Endothelial cell of umbilical vein (primary cell): ENCODE data around the gene KLC4.

Source experiments
- CTCF ChIP-seq, 2 donors: IDR thresholded peaks; 1 replicate in 1 of 2; 2 replicates in 1 of 2; pipeline ENCODE4 v1.5.1; 2011; ENCODE audit warnings: low read length in 2 of 2, mild to moderate bottlenecking in 2 of 2, moderate library complexity in 2 of 2, control low read depth in 1 of 2, inconsistent platforms in 1 of 2, low read depth in 1 of 2; ENCODE audit not compliant: insufficient read depth in 1 of 2; ENCODE audit errors: extremely low read depth in 1 of 2
- EZH2 ChIP-seq: IDR thresholded peaks from 2 replicates; pipeline ENCODE4 v1.6.1; 2012; ENCODE audit warnings: borderline replicate concordance, low read depth, mild to moderate bottlenecking, moderate library complexity, low read length, inconsistent platforms; ENCODE audit not compliant: severe bottlenecking

- TF ChIP-seq EZH2 (no peak), CTCF (IDR thresholded peaks at IDR 0.05; ENCODE audit: extremely low read depth in 1 of 2, insufficient read depth in 1 of 2, low read depth in 1 of 2, low read length in 2 of 2) (no peak)
These were observed 3.4 kb downstream of the KLC4 start for GRCh38 chr6:43062818-43063217.
